ENCODE measurements around the gene CKAP4. TPM values are rescaled to one million over a fixed set of nuclear protein-coding genes. Genes with fewer than 3 reads are reported as not detected.
A peak's percentile ranks its signal among the peaks of the same experiment; 100 is the strongest.

Gene CKAP4
- total and polyA plus RNA-seq, 2 of the 13 experiments (the other 11 are each of a cell fraction or from before 2014, with no cell fraction given) = 39.2 to 70.2 TPM

- TF ChIP-seq JDP2 (CRISPR knock-in tag; IDR thresholded peaks at IDR 0.05; ENCODE audit: borderline replicate concordance) (no peak), ELF3 (CRISPR knock-in tag; IDR thresholded peaks at IDR 0.05) (no peak), RNF2 (conservative IDR thresholded peaks at IDR 0.05; ENCODE audit: low read depth) (no peak), HMGXB4 (CRISPR knock-in tag; IDR thresholded peaks at IDR 0.05; ENCODE audit: borderline replicate concordance in 1 of 2, low read depth in 1 of 2) (no peak), ZNF484 (CRISPR knock-in tag; IDR thresholded peaks at IDR 0.05; ENCODE audit: borderline replicate concordance, low read depth) (no peak), CEBPB (IDR thresholded peaks at IDR 0.05; ENCODE audit: borderline replicate concordance, low read depth, low read length) (no peak), MTF2 (CRISPR knock-in tag; IDR thresholded peaks at IDR 0.05; ENCODE audit: borderline replicate concordance) (no peak), ZNF275 (CRISPR knock-in tag; IDR thresholded peaks at IDR 0.05; ENCODE audit: borderline replicate concordance) (no peak)
Observed at GRCh38 chr12:106204312-106204711, 43.5 kb downstream of the CKAP4 start (continued).

GRCh38 chr12:106197906-106198623 is 49.8 kb downstream of the CKAP4 start:
- WGBS (ENCODE audit: low lambda C conversion rate) = 84% methylated on average over 7 of the region's 8 CpGs

More at GRCh38 chr12:106197906-106198623, 49.8 kb downstream of the CKAP4 start:
- ChIA-PET POLR2A (no interaction called here), CTCF (ENCODE audit: low intra/inter-chr PET ratio, low total read pairs) (no interaction called here)
- peaks cover 0 to 2% of the 10 kb centered on the region in 2 experiments; a peak in 2 of 5 replicates for H3K27me3 ChIP-seq (ENCODE audit: control insufficient read depth in 1 of 2, insufficient read depth in 2 of 2, low read length in 2 of 2)
- peaks cover 27% of the 10 kb centered on the region for H3K4me1 ChIP-seq (ENCODE audit: insufficient read depth, low read length)
- in situ Hi-C loops (cut with HindIII; ENCODE audit: extremely low pct_ligation_motif_present, low pct_unique_long_range_greater_than_20kb) = no loop called here
- ATAC-seq (no peak), DNase-seq (ENCODE audit: low spot score) (no peak), FAIRE-seq (no peak)
- H3K4me2 ChIP-seq (ENCODE audit: low read depth, low read length) = no peak overlapping the region
- H3K9ac ChIP-seq (ENCODE audit: insufficient read depth, low read depth, low read length) = no peak overlapping the region
- H3K27ac ChIP-seq (ENCODE audit: extremely low read length, insufficient read depth, low read length) = no peak overlapping the region
- no TSS peak for BruUV-seq (replicated peaks)
- H3K79me2 ChIP-seq (ENCODE audit: insufficient read depth, low read length) = no peaks in the 10 kb centered on the region
- no peaks in the 10 kb centered on the region for H3K36me3 ChIP-seq (replicated peaks in 1 of 2; ENCODE audit: control insufficient read depth in 1 of 2, insufficient read depth in 2 of 2, low read length in 2 of 2)
- intact Hi-C loops (cut with micrococcal nuclease; ENCODE audit: unreplicated experiment) = no loop called here
- H3K9me3 ChIP-seq (ENCODE audit: low read length) = no peaks in the 10 kb centered on the region
- H4K20me1 ChIP-seq (ENCODE audit: insufficient read depth, low read length) = no peaks in the 10 kb centered on the region
- H3K4me3 ChIP-seq (replicated peaks in 1 of 3; ENCODE audit: insufficient read depth in 1 of 3, low read depth in 2 of 3, low read length in 3 of 3) = no peak overlapping the region
- TF ChIP-seq HINFP (CRISPR knock-in tag; IDR thresholded peaks at IDR 0.05; ENCODE audit: low read depth) (no peak), CEBPB (IDR thresholded peaks at IDR 0.05; ENCODE audit: borderline replicate concordance, low read depth, low read length) (0 out of 2 replicates have a peak, but pooled peaks have one; percentile 1)
- H2AFZ ChIP-seq (ENCODE audit: low read length) = no peak overlapping the region

All from HepG2 (cell line).